ENCODE measurements around the gene PCDHGA1. TPM values are rescaled to one million over a fixed set of nuclear protein-coding genes. Genes with fewer than 3 reads are reported as not detected.

The PCDHGA1 gene
- polyA plus RNA-seq, 3 donors: 0.81 to 1.7 (median 1.0) TPM

- no peak for DNase-seq
Measured at GRCh38 chr5:141488591-141489561, 158.6 kb downstream of the PCDHGA1 start, which contains the start of gene PCDHGC5. Gene PCDHGC5 (plus strand): TSS chr5:141489081. CDS start chr5:141489241, 160 bp downstream.

DNA sequence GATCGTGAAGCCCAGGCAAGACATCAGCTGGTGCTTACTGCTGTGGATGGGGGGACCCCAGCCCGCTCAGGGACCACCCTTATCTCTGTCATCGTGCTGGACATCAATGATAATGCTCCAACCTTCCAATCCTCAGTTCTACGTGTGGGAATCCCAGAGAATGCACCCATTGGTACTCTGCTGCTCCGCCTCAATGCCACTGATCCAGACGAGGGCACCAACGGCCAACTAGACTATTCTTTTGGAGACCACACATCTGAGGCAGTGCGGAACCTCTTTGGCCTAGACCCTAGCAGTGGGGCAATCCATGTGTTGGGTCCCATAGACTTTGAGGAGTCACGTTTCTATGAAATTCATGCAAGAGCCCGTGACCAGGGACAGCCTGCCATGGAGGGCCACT lies 159.5 kb downstream of the PCDHGA1 start:
- DNase-seq: no peak

DNA sequence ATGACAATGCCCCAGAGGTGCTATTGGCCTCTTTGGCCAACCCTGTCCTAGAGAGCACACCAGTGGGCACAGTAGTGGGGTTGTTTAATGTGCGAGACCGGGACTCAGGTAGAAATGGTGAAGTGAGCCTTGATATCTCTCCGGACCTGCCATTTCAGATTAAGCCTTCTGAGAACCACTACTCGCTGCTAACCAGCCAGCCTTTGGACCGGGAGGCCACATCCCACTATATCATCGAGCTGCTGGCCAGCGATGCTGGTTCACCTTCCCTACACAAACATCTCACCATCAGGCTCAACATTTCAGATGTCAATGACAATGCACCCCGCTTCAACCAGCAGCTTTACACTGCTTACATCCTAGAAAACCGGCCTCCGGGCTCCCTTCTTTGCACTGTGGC lies 160.0 kb downstream of the PCDHGA1 start:
- no peak for DNase-seq

DNA sequence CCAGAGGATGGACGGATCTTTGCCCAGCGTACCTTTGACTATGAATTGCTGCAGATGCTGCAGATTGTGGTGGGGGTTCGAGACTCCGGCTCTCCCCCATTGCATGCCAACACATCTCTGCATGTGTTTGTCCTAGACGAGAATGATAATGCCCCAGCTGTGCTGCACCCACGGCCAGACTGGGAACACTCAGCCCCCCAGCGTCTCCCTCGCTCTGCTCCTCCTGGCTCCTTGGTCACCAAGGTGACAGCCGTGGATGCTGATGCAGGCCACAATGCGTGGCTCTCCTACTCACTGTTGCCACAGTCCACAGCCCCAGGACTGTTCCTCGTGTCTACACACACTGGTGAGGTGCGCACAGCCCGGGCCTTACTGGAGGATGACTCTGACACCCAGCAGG lies 160.5 kb downstream of the PCDHGA1 start:
- no peak for DNase-seq

DNA sequence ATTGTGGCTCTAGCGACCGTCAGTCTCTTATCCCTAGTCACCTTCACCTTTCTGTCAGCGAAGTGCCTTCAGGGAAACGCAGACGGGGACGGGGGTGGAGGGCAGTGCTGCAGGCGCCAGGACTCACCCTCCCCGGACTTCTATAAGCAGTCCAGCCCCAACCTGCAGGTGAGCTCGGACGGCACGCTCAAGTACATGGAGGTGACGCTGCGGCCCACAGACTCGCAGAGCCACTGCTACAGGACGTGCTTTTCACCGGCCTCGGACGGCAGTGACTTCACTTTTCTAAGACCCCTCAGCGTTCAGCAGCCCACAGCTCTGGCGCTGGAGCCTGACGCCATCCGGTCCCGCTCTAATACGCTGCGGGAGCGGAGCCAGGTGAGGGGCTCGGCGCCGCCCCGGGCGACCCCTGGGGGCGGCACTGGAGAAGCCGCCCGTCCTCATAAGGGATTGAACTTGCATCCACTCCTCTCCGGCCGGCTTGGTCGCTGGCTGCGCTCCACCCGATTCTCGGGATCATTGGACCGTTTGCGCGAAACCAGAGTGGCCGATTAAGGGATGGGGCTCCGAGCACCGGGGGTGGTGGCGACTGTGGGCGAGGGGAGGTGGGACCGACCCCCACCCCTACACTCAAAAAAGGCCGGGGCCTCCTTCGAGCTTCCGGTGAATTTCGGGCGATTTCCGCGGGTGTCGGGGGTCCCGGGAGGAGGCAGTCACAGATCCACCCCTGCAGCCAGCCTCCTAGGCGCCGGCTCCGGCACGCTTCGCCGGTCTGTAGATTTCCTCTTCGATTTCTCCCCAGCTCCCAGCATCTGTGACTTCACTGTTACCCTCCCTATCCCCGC lies 161.2 kb downstream of the PCDHGA1 start:
- no peak for DNase-seq

- DNase-seq: no peak
Measured at GRCh38 chr5:141492168-141492885, 162.0 kb downstream of the PCDHGA1 start.

DNA sequence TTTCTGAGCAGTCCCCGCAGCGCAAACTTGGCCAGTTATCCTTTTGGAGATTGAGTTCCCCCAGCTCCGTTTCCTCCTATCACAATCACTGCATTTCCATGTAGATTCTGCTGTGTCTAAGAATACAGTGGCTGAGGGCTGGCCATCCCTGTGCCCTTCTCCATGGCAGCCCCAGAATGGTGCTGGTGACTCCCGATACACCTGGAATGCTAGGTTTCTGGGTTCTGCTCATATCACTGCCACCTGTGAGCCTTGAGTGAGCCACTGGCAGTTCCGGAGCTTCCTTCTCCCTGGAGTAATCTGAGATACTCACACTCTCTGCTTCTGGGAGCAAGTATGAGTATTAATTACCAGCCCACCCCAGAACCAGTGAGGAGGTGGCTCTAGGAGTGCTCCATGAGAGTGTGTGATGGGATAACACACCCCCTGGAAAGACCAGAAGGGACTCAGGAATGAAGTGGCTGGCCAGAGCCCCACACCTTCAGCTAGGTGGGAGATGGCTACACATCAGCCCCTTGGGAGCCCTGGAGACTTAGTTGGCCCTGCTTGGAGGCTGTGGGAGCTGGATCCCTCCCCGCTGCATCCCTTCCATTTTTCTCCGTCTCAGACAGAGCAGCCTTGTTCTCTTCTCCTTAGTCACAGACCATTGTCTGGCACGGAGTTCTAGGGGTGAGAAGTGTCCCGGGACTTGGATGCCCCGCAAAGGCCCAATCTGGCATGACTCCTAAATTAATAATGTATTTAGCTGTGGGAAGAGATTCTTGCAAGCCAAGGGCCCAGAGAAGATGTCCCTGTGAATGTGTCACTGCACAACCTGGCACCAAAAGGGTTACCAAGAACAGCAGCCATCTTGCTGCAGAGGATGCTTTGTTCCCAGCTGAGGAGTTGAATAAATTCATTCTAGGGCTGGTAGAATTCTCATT lies 163.4 kb downstream of the PCDHGA1 start:
- no peak for DNase-seq

DNA sequence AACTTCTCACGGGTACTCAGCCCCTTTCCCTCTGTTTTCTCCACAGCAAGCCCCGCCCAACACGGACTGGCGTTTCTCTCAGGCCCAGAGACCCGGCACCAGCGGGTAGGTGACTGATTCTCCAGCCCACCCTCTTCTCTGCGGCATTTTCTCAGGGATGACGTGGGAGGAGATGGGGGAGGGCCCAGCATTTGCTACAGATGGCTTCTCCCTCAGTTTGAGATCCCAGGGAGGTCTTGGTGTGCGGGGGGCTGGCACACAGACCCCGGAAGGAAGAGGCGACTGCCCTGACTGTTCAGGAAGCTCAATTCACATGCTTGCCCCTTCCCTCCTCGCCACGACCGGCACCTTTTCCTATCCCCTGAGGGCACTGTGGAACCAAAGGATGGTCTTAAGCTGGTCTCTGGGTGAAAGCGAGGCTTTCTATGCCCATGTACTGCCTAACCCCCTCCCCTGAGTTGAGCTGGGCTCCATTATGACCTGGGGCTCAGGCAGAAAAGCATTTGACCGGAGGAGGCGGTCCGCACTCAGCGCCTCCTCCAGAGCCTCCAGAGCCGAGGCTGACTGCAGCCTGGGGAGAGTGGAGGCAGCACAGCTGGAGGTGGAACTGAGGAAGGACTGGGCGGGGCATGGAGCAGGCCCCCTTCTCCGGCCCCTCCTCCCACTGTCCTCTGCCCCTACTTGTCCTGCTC lies 164.6 kb downstream of the PCDHGA1 start:
- DNase-seq: no peak

DNA sequence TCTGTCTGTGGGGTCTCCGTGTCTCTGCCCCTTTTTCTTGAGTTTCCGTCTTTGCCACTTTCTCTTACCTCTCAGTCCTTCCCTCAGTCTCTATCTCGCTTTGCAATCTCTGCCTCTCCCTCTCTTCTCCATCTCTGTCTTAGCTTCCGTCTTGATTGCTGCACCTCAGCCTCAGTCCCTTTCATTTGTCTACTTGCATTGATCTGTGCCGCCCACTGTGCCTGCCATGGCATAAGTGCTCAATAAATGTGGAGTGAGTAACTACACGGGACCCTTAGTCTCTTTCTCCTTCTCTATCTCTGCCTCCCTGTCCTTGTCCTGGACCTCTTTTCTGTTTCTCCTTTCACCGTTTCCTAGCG lies 165.1 kb downstream of the PCDHGA1 start:
- DNase-seq: no peak

GRCh38 chr5:141496038-141496437 lies 165.7 kb downstream of the PCDHGA1 start:
- no peak for DNase-seq

- no peak for DNase-seq
Measured at GRCh38 chr5:141501761-141502160, 171.4 kb downstream of the PCDHGA1 start.

DNA sequence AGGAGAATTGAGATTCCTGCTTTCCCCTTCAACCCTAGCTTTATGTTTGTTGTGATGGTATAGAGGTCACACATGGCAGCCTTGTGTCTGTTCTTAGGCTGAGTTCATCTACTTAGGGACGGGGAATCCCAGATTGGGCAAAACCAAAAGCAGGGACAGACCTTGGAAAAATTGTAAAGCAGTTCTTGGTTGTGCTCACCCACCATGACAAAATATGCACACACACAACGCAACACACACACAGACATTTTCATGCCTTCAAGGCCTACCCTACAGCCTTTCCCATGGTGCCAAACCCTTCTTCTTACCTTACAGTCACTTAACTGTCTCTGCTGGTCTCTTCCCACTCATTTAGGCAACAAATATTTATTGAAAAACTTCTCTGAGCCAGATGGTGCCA lies 173.4 kb downstream of the PCDHGA1 start:
- DNase-seq: no peak

GRCh38 chr5:141504216-141504615 lies 173.9 kb downstream of the PCDHGA1 start:
- no peak for DNase-seq

GRCh38 chr5:141506381-141507155 lies 176.3 kb downstream of the PCDHGA1 start:
- DNase-seq: no peak

- DNase-seq: peak; percentile 64
Measured at GRCh38 chr5:141507387-141508091, 177.2 kb downstream of the PCDHGA1 start.

- no peak for DNase-seq
Measured at GRCh38 chr5:141508440-141508797, 178.1 kb downstream of the PCDHGA1 start.

GRCh38 chr5:141508798-141509611 lies 178.7 kb downstream of the PCDHGA1 start:
- peak; percentile 94 for DNase-seq

DNA sequence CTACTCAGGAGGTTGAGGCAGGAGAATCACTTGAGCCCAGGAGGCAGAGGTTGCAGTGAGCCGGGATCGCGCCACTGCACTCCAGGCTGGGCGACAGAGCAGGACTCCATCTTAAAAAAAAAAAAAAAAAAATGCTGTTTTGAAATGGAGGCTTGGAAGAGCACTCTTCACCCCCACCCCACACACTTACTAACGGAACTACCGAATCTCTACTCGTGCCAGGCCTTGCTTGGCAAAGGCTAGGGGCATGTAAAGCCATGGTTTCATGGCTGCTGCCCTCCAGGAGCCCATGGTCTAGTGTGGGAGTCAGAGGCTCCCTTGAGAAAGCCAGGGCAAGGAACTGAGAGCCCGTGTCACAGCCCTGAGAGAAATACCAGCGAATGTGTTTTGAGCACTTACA lies 179.8 kb downstream of the PCDHGA1 start:
- DNase-seq: no peak

Measured in renal pelvis (tissue), 4 donors.